SK-N-SH (cell line): ENCODE results near the gene NIF3L1. TPM values are rescaled to one million over a fixed set of nuclear protein-coding genes. Genes with fewer than 3 reads are reported as not detected.
"Not testable (repeated sequence)": the region's sequence is repeated elsewhere in the genome, so short reads cannot be mapped to it uniquely, and the experiment has no call there.

Source experiments
- CTCF ChIA-PET: fragments of 300-600, 350-600 bp; formaldehyde crosslinking; extraction: SDS; loops from one replicate; lab custom pipeline; 2021; lab: Yijun Ruan, JAX
- POLR2A ChIA-PET: fragments of 350-600 bp; sonication (Branson Sonifier 250); formaldehyde crosslinking; extraction: SDS; loops from one replicate; lab custom pipeline; 2020; ENCODE audit warnings: antibody characterized with exemption, inconsistent platforms; lab: Yijun Ruan, JAX
- DNase-seq: peaks from one replicate; pipeline ENCODE4 v3.0.0; 2012
- H2AFZ ChIP-seq: fragments of 200-600 bp; sonication (generic); 2 replicates; pipeline ENCODE4 v1.8.1; 2016; ENCODE audit warnings: antibody characterized with exemption, mild to moderate bottlenecking, low read depth
- H3F3A ChIP-seq: fragments of 200-600 bp; sonication (generic); replicated peaks from 2 replicates; pipeline ENCODE3; 2016; ENCODE audit warnings: antibody characterized with exemption, mild to moderate bottlenecking; ENCODE audit not compliant: insufficient read depth
- H3K27ac ChIP-seq, 2 experiments: fragments of 200-500 bp in 1 of 2; fragments of 200-600 bp in 1 of 2; sonication (Bioruptor generic) in 1 of 2; sonication (generic), shearing (Covaris generic) in 1 of 2; 2 replicates each; pipeline versions ENCODE4 v1.5.1 to v1.6.1; 2014 to 2016; ENCODE audit warnings: low read depth in 2 of 2, inconsistent platforms in 1 of 2, low read length in 1 of 2, mild to moderate bottlenecking in 1 of 2, mixed read lengths in 1 of 2
- H3K27me3 ChIP-seq: fragments of 200-600 bp; sonication (generic), shearing (Covaris generic); 2 replicates; pipeline ENCODE4 v1.6.1; 2016; ENCODE audit warnings: mixed run types; ENCODE audit not compliant: insufficient read depth
- H3K36me3 ChIP-seq, 2 experiments: fragments of 200-500 bp in 1 of 2; fragments of 200-600 bp in 1 of 2; sonication (Bioruptor generic) in 1 of 2; sonication (generic) in 1 of 2; replicated peaks in 1 of 2; 2 replicates each; pipeline versions ENCODE3 to v1.5.1; 2014 to 2016; ENCODE audit warnings: low read length in 1 of 2, mild to moderate bottlenecking in 1 of 2; ENCODE audit not compliant: insufficient read depth in 2 of 2, control insufficient read depth in 1 of 2
- H3K4me1 ChIP-seq, 2 experiments: fragments of 200-500 bp in 1 of 2; fragments of 200-600 bp in 1 of 2; sonication (Bioruptor generic) in 1 of 2; sonication (generic), shearing (Covaris generic) in 1 of 2; 2 replicates each; pipeline versions ENCODE4 v1.5.1 to v1.6.1; 2014 to 2016; ENCODE audit warnings: low read depth in 1 of 2, low read length in 1 of 2, mixed run types in 1 of 2; ENCODE audit not compliant: insufficient read depth in 2 of 2, control insufficient read depth in 1 of 2
- H3K4me2 ChIP-seq: fragments of 200-600 bp; sonication (generic), shearing (Covaris generic); 2 replicates; pipeline ENCODE4 v1.6.1; 2017; ENCODE audit warnings: mixed run types
- H3K4me3 ChIP-seq, 2 experiments: fragments of 200-500 bp in 1 of 2; fragments of 200-600 bp in 1 of 2; sonication (Bioruptor generic) in 1 of 2; sonication (generic), shearing (Covaris generic) in 1 of 2; 2 replicates each; pipeline versions ENCODE4 v1.5.1 to v1.8.1; 2014 to 2016; ENCODE audit warnings: low read depth in 2 of 2, inconsistent platforms in 1 of 2, low read length in 1 of 2, mild to moderate bottlenecking in 1 of 2, mixed read lengths in 1 of 2, moderate library complexity in 1 of 2
- H3K79me2 ChIP-seq: fragments of 200-600 bp; sonication (generic); 2 replicates; pipeline ENCODE4 v1.8.1; 2017; ENCODE audit warnings: mild to moderate bottlenecking; ENCODE audit not compliant: insufficient read depth
- H3K9ac ChIP-seq: fragments of 200-600 bp; sonication (generic); 2 replicates; pipeline ENCODE4 v1.6.1; 2017; ENCODE audit warnings: mixed run types
- H3K9me2 ChIP-seq: fragments of 200-600 bp; sonication (generic); 2 replicates; pipeline ENCODE4 v1.6.1; 2017; ENCODE audit warnings: mixed run types
- H3K9me3 ChIP-seq: fragments of 200-600 bp; sonication (generic); 2 replicates; pipeline ENCODE4 v1.6.1; 2017; ENCODE audit warnings: mixed run types, mild to moderate bottlenecking, moderate library complexity
- H4K20me1 ChIP-seq: fragments of 200-600 bp; sonication (generic); 2 replicates; pipeline ENCODE4 v1.6.1; 2017; ENCODE audit warnings: mild to moderate bottlenecking, mixed run types; ENCODE audit not compliant: insufficient read depth
- EP300 ChIP-seq, 2 experiments: IDR thresholded peaks; 2 replicates each; pipeline versions ENCODE4 v1.4.0 to v1.6.1; 2012; ENCODE audit warnings: borderline replicate concordance in 1 of 2, low read depth in 1 of 2, low read length in 1 of 2
- FOSL2 ChIP-seq: IDR thresholded peaks from 2 replicates; pipeline ENCODE4 v1.4.0; 2012; ENCODE audit warnings: low read depth, mild to moderate bottlenecking, moderate library complexity, borderline replicate concordance
- GABPA ChIP-seq: IDR thresholded peaks from 2 replicates; pipeline ENCODE4 v1.4.0; 2012; ENCODE audit warnings: low read depth, mild to moderate bottlenecking
- GATA2 ChIP-seq: sonication (generic); formaldehyde crosslinking; IDR thresholded peaks from 2 replicates; pipeline ENCODE4 v1.5.0; 2020; ENCODE audit warnings: mild to moderate bottlenecking, missing genetic modification reagents
- JUND ChIP-seq: IDR thresholded peaks from 2 replicates; pipeline ENCODE4 v1.4.0; 2012
- NFIC ChIP-seq: IDR thresholded peaks from 2 replicates; pipeline ENCODE4 v1.4.0; 2012; ENCODE audit warnings: borderline replicate concordance
- RXRA ChIP-seq: IDR thresholded peaks from 2 replicates; pipeline ENCODE4 v1.4.0; 2012; ENCODE audit warnings: low read depth, mild to moderate bottlenecking, borderline replicate concordance
- YY1 ChIP-seq: IDR thresholded peaks from 2 replicates; pipeline ENCODE4 v1.4.0; 2012; ENCODE audit warnings: low read depth, mild to moderate bottlenecking
- WGBS: methylation state at CpG from one replicate; pipeline ENCODE4 v1.1.6; 2017; ENCODE audit warnings: low lambda C conversion rate; 5-methylcytosine and 5-hydroxymethylcytosine counted together
- polyA plus RNA-seq, 3 experiments: library from polyadenylated mRNA; depleted of rRNA; stranded (reverse); fragments of >200 nt; gene quantifications; 2 replicates each; pipeline ENCODE4 v1.2.3, GENCODE V29; 2012
- TF ChIP-seq, protein P1 (sequence below): IDR thresholded peaks from 2 replicates; pipeline ENCODE4; 2012
- TF ChIP-seq, protein P2 (sequence below): IDR thresholded peaks from 2 replicates; pipeline ENCODE4 v1.4.0; 2012; ENCODE audit warnings: low read depth, borderline replicate concordance

Gene NIF3L1
- polyA plus RNA-seq, 1 of the 3 experiments (the other 2 are of a cell fraction), result 52.4 TPM

DNA sequence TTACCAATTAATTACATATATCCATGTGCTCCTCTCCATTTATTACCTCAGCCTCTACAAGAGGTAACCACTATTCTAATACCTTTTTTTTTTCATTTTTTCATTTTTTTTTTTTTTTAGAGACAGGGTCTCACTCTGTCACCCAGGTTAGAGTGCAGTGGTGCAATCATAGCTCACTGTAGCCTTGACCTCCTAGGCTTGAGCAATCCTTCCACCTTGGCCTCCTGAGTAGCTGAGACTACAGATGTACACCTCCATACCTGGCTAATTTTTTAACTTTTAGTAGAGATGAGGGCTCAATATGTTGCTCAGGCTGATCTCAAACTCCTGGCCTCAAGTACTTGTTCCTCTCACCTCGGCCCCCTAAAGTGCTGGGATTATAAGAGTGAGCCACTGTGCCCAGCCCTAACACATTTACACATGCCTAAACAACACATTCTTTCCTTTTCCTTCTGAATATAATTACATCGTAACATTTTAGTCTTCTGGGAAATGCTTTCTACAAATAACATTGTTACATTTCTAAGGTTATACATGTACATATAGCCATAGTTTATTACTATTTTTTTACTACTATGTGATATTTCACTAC, 10.8 kb upstream of the NIF3L1 start:
- H3K9me2 ChIP-seq, result no peaks in the 10 kb centered on the region
- ChIA-PET POLR2A (interaction anchor here (1.0 kb wide), 1 partner anchor 51 kb away, joined by 3 read pairs; no protein-coding TSS in a partner anchor), CTCF (interaction anchor here (0.7 to 0.9 kb wide), 2 partner anchors 9 to 165 kb away, joined by 3 to 4 read pairs; no protein-coding TSS in a partner anchor)
- H3F3A ChIP-seq, result no peaks in the 10 kb centered on the region
- H3K36me3 ChIP-seq, result peaks cover 21 to 84% of the 10 kb centered on the region in 2 experiments
- H2AFZ ChIP-seq, result no peak overlapping the region
- H3K9ac ChIP-seq, result no peak overlapping the region
- DNase-seq, result no peak
- no peak overlapping the region for H3K4me3 ChIP-seq
- no peaks in the 10 kb centered on the region for H3K4me1 ChIP-seq
- 100% methylated on average over 2 of the region's 2 CpGs for WGBS
- no peaks in the 10 kb centered on the region for H4K20me1 ChIP-seq
- no peaks in the 10 kb centered on the region for H3K79me2 ChIP-seq
- H3K27ac ChIP-seq, result no peak overlapping the region
- no peak for TF ChIP-seq EP300 (IDR thresholded peaks at IDR 0.05; ENCODE audit: borderline replicate concordance in 1 of 2, low read depth in 1 of 2, low read length in 1 of 2)
- no peak for TF ChIP-seq NFIC
- no peak for TF ChIP-seq GABPA
- TF ChIP-seq YY1, result no peak
- TF ChIP-seq RXRA, result no peak
- TF ChIP-seq JUND, result no peak
- TF ChIP-seq GATA2 (CRISPR knock-in tag), result no peak
- TF ChIP-seq, protein P1, sequence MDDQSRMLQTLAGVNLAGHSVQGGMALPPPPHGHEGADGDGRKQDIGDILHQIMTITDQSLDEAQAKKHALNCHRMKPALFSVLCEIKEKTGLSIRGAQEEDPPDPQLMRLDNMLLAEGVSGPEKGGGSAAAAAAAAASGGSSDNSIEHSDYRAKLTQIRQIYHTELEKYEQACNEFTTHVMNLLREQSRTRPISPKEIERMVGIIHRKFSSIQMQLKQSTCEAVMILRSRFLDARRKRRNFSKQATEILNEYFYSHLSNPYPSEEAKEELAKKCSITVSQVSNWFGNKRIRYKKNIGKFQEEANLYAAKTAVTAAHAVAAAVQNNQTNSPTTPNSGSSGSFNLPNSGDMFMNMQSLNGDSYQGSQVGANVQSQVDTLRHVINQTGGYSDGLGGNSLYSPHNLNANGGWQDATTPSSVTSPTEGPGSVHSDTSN, result no peak
- no peak for TF ChIP-seq FOSL2
- TF ChIP-seq, protein P2, sequence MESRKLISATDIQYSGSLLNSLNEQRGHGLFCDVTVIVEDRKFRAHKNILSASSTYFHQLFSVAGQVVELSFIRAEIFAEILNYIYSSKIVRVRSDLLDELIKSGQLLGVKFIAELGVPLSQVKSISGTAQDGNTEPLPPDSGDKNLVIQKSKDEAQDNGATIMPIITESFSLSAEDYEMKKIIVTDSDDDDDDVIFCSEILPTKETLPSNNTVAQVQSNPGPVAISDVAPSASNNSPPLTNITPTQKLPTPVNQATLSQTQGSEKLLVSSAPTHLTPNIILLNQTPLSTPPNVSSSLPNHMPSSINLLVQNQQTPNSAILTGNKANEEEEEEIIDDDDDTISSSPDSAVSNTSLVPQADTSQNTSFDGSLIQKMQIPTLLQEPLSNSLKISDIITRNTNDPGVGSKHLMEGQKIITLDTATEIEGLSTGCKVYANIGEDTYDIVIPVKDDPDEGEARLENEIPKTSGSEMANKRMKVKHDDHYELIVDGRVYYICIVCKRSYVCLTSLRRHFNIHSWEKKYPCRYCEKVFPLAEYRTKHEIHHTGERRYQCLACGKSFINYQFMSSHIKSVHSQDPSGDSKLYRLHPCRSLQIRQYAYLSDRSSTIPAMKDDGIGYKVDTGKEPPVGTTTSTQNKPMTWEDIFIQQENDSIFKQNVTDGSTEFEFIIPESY, result no peak
- no peaks in the 10 kb centered on the region for H3K9me3 ChIP-seq
- H3K27me3 ChIP-seq, result no peaks in the 10 kb centered on the region
- no peak overlapping the region for H3K4me2 ChIP-seq

DNA sequence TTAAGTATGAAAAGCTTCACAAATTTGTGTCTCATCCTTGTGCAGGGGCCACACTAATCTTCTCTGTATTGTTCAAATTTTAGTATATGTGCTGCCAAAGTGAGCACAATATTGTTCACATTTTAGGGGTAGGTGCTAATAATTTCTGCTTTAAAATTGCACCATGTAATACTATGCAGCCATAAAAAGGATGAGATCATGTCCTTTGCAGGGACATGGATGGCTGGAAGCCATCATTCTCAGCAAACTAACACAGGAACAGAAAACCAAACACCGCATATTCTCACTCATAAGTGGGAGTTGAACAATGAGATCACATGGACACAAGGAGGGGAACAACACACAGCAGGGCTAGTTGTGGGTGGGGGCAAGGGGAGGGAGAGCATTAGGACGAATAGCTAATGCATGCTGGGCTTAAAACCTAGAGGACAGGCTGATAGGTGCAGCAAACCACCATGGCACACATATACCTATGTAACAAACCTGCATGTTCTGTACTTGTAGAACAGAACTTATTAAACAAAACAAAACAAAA, 7.4 kb upstream of the NIF3L1 start:
- 87% methylated on average over 2 of the region's 2 CpGs for WGBS
- H4K20me1 ChIP-seq, result not testable (repeated sequence)

More for the DNA sequence above, 7.4 kb upstream of the NIF3L1 start:
- H2AFZ ChIP-seq, DNase-seq, H3K9me2 ChIP-seq, H3K27me3 ChIP-seq, H3K4me2 ChIP-seq, POLR2A ChIA-PET, H3K4me1 ChIP-seq, H3K9ac ChIP-seq, H3K9me3 ChIP-seq, CTCF ChIA-PET, H3K79me2 ChIP-seq, H3K27ac ChIP-seq, H3F3A ChIP-seq, H3K4me3 ChIP-seq: not testable (repeated sequence)
- peaks cover 25 to 68% of the 10 kb centered on the region in 2 experiments for H3K36me3 ChIP-seq
